Motor neuron (in vitro differentiated cells): ENCODE results near the gene FER1L5. TPM values are rescaled to one million over a fixed set of nuclear protein-coding genes. Genes with fewer than 3 reads are reported as not detected.
A peak's percentile ranks its signal among the peaks of the same experiment; 100 is the strongest.

Experiments
- ATAC-seq, 8 experiments: fragments of 200-7000 bp; cut with Tn5 transposase; replicated peaks in 6 of 8; 2 replicates each; pipeline ENCODE4 v1.8.0; 2021; ENCODE audit warnings: mild to moderate bottlenecking in 8 of 8, moderate library complexity in 8 of 8
- H3K27ac ChIP-seq, 2 donors: fragments of 250-450 bp; sonication (Bioruptor Pico); 2 replicates each; pipeline ENCODE4 v1.9.0; 2021; ENCODE audit warnings: antibody characterized with exemption in 2 of 2, mild to moderate bottlenecking in 2 of 2, moderate library complexity in 1 of 2
- H3K4me1 ChIP-seq, 2 donors: fragments of 250-450 bp; sonication (Bioruptor Pico); replicated peaks in 1 of 2; 2 replicates each; pipeline ENCODE4 v1.6.1; 2021; ENCODE audit warnings: antibody characterized with exemption in 2 of 2, mild to moderate bottlenecking in 2 of 2, moderate library complexity in 1 of 2
- H3K4me3 ChIP-seq, 5 donors: fragments of 250-450 bp; sonication (Bioruptor Pico); 2 replicates each; pipeline ENCODE4 v1.9.0; 2021; ENCODE audit warnings: antibody characterized with exemption in 5 of 5, mild to moderate bottlenecking in 5 of 5, moderate library complexity in 4 of 5
- WGBS, 10 experiments: fragments of 450-650 bp; shearing (Covaris generic); methylation state at CpG; one replicate each; pipeline ENCODE4 v1.0.0; 2022; 5-methylcytosine and 5-hydroxymethylcytosine counted together
- in situ Hi-C, 9 experiments: fragments of 400-800 bp; cut with MboI; loops; one replicate each; pipeline ENCODE4 v1.15.0; 2021; ENCODE audit warnings: low sequenced_read_pairs in 9 of 9, low pct_unique_long_range_greater_than_20kb in 2 of 9; ENCODE audit not compliant: unreplicated experiment in 9 of 9
- total RNA-seq, 8 experiments: library from RNA; unstranded; fragments of 300-600 nt; gene quantifications; 2 replicates each; pipeline versions ENCODE4 v1.2.3 to v1.2.4, GENCODE V29; 2022

Gene FER1L5
- total RNA-seq, 8 experiments from 2014 or later = 0.07 to 0.73 (median 0.31) TPM

DNA sequence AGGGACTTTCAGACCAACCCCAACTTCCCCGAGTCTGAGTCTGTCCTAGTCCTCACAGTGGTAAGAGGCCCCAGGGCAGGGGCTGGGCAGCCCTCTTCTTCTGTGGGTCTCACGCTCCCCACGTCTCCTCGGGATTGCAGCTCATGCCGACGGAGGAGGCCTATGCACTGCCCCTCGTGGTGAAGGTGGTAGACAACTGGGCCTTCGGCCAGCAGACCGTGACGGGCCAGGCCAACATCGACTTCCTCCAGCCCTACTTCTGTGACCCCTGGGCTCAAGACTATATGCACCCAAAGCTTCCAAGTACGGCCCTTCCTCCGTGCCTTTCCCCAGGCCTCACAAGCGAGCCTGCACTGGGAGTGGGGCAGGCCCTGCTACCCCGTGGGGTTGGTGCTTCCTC lies 53.0 kb downstream of the FER1L5 start:
- H3K4me1 ChIP-seq = peaks cover 0 to 3% of the 10 kb centered on the region in 2 donors
- no peak for ATAC-seq
- in situ Hi-C loops = loop anchor here in 1 of 9 experiments (25.0 kb wide), 1 partner anchor 108 kb away; no protein-coding TSS in a partner anchor
- WGBS, 10 experiments = 0 to 100% methylated on average over 1 of the region's 15 CpGs; no CpG with 5 or more reads in 8 of the 10 experiments
- no peak overlapping the region for H3K27ac ChIP-seq
- H3K4me3 ChIP-seq = no peak overlapping the region

DNA sequence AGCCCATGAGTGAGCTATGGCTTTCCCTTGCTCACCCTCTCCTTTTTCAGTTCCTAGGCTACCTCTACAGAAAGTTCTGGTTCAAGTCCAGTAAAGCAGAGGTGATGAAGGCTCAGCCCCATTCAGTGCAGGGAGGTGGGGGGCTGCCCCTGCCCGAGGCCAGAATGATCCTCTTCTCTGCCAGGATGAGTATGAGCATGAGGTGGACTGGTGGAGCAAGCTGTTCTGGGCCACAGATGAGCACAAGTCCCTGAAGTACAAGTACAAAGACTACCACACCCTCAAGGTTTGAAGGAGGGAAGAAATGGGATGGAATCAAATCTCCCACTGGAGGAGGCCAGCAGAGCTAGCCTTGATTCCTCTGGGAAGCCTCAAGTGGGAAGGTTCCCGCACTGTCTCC lies 54.9 kb downstream of the FER1L5 start:
- in situ Hi-C loops = loop anchor here in 1 of 9 experiments (25.0 kb wide), 1 partner anchor 110 kb away; no protein-coding TSS in a partner anchor
- Histone ChIP-seq H3K27ac (no peak overlapping the region), H3K4me1 (peaks cover 0 to 3% of the 10 kb centered on the region in 2 donors), H3K4me3 (no peak overlapping the region)
- peak in 1 of 8 experiments; percentile 31 for ATAC-seq
- WGBS, 10 experiments = 0 to 100% (median 80%) methylated on average over 1 of the region's 2 CpGs; no CpG with 5 or more reads in 5 of the 10 experiments

DNA sequence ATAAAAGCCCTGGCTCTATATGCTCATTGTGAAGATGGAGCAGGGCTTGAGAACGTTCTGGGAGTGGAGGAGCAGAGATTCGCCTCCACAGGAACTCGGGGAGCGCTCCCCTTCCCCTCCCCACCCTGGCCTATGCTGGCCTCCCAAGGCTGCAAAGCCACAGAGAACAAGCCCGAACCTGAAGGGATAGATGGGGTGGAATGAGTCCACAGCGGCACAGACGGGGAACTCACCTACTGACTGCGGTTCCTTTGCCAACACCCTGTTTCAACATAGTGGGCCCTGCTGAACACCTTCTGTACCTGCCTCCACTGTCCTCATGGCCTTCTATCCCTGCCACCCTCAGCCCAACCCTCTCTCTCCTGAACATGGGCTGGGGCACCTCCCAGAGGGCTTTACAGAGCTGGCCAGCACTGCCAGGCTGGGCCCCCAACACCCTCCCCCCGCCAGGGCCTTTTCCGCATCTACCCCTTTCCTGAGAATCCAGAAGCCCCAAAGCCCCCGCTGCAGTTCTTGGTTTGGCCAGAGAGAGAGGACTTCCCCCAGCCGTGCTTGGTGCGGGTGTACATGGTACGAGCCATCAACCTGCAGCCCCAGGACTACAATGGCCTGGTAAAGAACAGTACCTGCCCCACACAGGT lies 55.8 kb downstream of the FER1L5 start:
- no CpG with 5 or more reads among the region's 14 CpGs for WGBS, 10 experiments
- H3K4me1 ChIP-seq = peaks cover 0 to 3% of the 10 kb centered on the region in 2 donors
- no peak overlapping the region for H3K27ac ChIP-seq
- in situ Hi-C loops = loop anchor here in 1 of 9 experiments (25.0 kb wide), 1 partner anchor 111 kb away; no protein-coding TSS in a partner anchor
- ATAC-seq = no peak
- H3K4me3 ChIP-seq = no peak overlapping the region

DNA sequence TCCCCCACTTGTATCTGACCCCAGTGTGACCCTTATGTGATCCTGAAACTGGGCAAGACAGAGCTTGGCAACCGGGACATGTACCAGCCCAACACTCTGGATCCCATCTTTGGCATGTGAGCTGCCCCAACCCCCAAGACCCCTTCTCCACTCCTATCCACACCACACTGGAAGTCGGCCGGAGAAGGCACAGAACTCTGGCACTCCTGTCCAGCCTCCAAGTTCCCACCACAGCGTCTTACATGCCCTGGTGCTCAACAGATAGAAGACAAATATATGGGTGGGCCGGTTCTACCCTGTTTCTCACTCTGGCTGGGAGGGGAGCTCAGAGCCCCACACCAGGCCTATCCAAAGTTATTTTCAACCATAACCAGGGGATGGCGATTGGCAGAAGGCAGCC lies 56.5 kb downstream of the FER1L5 start:
- Histone ChIP-seq H3K4me1 (peaks cover 0 to 3% of the 10 kb centered on the region in 2 donors), H3K4me3 (no peak overlapping the region), H3K27ac (no peak overlapping the region)
- no peak for ATAC-seq
- 80 to 87% methylated on average over 3 to 4 of the region's 6 CpGs; no CpG with 5 or more reads in 8 of the 10 experiments for WGBS, 10 experiments
- in situ Hi-C loops = loop anchor here in 1 of 9 experiments (25.0 kb wide), 1 partner anchor 112 kb away; no protein-coding TSS in a partner anchor

DNA sequence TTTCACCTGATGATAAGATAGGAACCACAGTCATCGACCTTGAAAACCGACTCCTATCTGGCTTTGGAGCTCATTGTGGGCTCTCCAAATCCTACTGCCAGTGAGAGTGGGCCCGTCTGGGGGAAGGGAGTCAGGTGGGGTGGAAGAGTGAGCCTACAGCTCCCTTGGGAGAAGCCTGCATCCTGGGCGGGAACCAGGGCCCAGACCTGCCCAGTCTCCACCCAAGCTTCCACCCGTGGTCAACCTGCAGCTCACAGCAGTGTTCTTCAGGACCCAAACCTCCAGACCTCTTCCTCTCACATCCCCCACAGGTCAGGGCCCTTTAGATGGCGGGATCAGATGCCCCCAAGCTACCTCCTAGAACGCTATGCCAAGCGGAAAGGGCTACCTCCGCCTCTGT lies 57.1 kb downstream of the FER1L5 start:
- in situ Hi-C loops = loop anchor here in 1 of 9 experiments (25.0 kb wide), 1 partner anchor 112 kb away; no protein-coding TSS in a partner anchor
- Histone ChIP-seq H3K4me3 (no peak overlapping the region), H3K4me1 (peaks cover 0 to 3% of the 10 kb centered on the region in 2 donors), H3K27ac (no peak overlapping the region)
- WGBS, 10 experiments = 45 to 100% (median 90%) methylated on average over 1 to 4 of the region's 9 CpGs; no CpG with 5 or more reads in 2 of the 10 experiments
- ATAC-seq = no peak

DNA sequence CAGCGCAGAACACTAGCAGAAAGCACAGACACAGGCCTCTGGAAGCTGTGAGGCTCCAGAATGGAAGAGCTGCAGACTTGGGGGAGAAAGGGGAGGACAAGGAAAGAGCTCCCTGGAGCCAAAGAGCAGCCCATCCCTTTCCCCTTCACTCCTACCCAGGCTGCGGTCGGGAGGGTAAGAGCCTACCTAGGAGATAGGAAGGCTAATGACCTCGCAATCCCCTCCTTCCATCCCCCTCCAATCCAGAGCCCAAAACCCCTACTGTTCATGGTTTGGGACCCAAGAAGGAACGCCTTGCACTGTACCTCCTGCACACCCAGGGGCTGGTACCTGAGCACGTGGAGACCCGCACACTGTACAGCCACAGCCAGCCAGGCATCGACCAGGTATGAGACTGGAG lies 57.5 kb downstream of the FER1L5 start:
- Histone ChIP-seq H3K4me3 (no peak overlapping the region), H3K4me1 (no peaks in the 10 kb centered on the region), H3K27ac (no peak overlapping the region)
- WGBS, 10 experiments = 88 to 98% (median 96%) methylated on average over 1 to 6 of the region's 8 CpGs; no CpG with 5 or more reads in 7 of the 10 experiments
- ATAC-seq = no peak
- in situ Hi-C loops = no loop called here

DNA sequence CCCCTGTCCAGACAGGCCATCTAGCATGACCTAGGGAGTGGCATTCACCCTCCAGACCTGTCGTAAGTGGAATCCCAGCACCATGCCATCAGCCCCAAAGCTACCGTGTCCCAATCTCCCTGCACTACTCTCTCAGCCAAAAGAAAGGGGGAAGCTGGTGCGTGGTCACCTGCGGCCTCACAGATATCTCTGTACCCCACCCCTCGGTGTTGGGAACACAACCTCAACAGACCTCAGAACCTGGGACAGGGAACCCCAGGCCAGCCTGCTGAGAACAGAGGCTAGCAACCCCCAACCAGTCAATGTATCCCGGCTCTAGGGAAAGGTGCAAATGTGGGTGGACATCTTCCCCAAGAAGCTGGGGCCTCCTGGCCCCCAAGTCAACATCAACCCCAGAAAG lies 59.1 kb downstream of the FER1L5 start:
- in situ Hi-C loops = no loop called here
- no peak overlapping the region for H3K27ac ChIP-seq
- no peak for ATAC-seq
- H3K4me3 ChIP-seq = no peak overlapping the region
- no peaks in the 10 kb centered on the region for H3K4me1 ChIP-seq
- WGBS, 10 experiments = 33 to 100% (median 90%) methylated on average over 1 to 6 of the region's 6 CpGs; no CpG with 5 or more reads in 3 of the 10 experiments

DNA sequence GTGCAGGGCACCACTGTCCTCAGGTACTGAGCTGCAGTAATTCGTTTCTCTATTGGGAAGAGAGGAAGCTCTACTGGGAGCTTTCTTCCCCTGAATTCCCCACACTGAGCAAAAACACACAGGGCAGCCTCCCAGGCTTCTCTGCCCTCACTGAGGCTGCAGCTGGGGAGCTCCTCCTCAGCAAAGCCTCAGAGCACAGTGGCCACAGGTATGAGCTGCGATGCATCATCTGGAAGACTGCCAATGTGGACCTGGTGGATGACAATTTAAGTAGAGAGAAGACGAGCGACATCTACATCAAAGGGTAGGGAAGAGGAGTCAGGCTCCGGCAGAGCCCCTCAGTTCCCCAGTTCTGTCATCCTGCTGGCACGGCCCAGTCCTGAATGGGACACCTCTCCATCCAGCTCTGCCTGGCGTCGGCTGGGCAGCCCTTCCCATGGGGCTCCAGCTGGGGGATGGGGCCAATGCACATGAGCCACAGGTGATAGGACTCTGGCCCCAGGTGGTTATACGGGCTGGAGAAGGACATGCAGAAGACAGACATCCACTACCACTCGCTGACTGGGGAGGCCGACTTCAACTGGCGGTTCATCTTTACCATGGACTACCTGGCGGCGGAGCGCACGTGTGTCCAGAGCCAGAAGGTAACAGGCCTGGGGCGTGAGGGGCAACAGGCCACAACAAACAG lies 59.7 kb downstream of the FER1L5 start:
- ATAC-seq = no peak
- WGBS, 10 experiments = 89 to 93% (median 91%) methylated on average over 2 to 9 of the region's 17 CpGs; no CpG with 5 or more reads in 6 of the 10 experiments
- Histone ChIP-seq H3K27ac (no peak overlapping the region), H3K4me1 (no peaks in the 10 kb centered on the region), H3K4me3 (no peak overlapping the region)
- in situ Hi-C loops = no loop called here

DNA sequence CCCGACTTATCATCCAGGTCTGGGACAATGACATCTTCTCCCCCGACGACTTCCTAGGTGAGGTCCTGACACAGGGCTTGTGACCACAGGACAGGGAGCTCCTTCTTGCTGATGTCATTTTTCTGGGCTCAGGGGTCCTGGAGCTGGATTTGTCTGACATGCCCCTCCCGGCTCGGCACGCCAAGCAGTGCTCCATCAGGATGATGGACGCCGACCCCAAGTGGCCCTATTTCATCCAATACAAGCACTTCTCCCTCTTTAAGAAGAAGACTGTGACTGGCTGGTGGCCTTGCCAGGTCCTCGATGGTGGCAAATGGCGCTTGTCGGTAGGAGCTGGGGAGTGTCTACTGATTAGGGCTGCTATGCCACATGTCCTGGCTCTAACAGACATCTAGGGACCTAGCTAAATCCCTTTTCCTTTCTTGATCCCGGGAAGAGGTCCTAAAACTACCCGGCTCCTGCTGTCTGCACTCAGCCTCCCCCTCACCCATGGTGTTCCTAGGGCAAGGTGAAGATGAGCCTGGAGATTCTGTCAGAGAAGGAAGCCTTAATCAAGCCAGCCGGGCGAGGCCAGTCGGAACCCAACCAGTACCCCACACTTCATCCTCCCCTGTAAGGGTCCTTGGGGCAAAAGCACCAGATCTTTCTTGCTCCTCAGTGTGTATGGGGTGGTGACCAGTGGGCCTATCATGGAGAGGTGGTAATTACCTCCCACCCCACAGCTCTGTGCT lies 60.6 kb downstream of the FER1L5 start:
- ATAC-seq = no peak
- Histone ChIP-seq H3K4me1 (no peaks in the 10 kb centered on the region), H3K4me3 (no peak overlapping the region), H3K27ac (no peak overlapping the region)
- in situ Hi-C loops = no loop called here
- 73 to 100% (median 93%) methylated on average over 1 to 9 of the region's 16 CpGs; no CpG with 5 or more reads in 1 of the 10 experiments for WGBS, 10 experiments

DNA sequence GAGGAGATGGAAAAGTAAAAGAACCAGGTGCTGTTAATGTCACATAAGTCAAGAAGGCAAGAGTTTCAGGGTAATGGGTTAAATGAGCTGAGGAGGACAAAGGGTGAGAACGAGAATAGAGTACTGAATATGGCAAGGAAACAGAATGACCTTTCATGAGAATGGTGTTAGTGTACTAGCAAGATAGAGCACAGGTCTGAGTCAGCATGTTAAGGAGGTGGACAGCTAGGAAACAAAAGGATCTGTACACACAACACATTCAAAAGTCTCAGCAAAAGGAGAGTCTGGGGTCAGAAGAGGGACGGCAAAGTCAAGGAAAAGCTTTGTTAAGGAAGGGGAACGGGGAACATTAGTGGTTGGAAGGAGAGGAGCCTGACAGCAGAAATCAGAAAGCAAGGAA lies 68.4 kb downstream of the FER1L5 start:
- no peaks in the 10 kb centered on the region for H3K4me1 ChIP-seq
- in situ Hi-C loops = no loop called here
- ATAC-seq = no peak
- H3K27ac ChIP-seq = no peak overlapping the region
- H3K4me3 ChIP-seq = no peak overlapping the region
- 40 to 100% (median 74%) methylated on average over 1 to 3 of the region's 3 CpGs; no CpG with 5 or more reads in 1 of the 10 experiments for WGBS, 10 experiments

DNA sequence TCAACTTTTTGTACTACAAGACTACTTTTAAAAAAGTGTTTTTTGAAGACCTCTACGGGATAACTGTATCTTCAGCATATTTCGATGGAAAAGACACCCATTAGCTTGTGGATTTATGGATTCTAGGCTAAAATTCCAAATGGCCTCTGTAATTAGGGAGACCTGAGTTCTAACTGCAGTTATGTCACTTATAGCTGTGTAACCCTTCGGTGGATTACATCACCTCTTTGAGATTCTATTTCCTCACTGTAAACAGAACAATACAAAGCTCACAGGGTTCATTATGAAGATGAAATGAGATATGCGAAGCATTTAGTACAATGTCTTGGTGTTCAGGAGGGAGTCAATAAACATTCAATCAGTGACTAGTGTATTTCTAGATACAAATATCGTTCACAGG lies 73.1 kb downstream of the FER1L5 start:
- in situ Hi-C loops = no loop called here
- H3K4me3 ChIP-seq = no peak overlapping the region
- peak in 3 of 8 experiments; percentile 29 to 65 (median 53) for ATAC-seq
- 80 to 100% (median 97%) methylated on average over 1 to 5 of the region's 5 CpGs for WGBS, 10 experiments
- H3K27ac ChIP-seq = no peak overlapping the region
- H3K4me1 ChIP-seq = no peaks in the 10 kb centered on the region

DNA sequence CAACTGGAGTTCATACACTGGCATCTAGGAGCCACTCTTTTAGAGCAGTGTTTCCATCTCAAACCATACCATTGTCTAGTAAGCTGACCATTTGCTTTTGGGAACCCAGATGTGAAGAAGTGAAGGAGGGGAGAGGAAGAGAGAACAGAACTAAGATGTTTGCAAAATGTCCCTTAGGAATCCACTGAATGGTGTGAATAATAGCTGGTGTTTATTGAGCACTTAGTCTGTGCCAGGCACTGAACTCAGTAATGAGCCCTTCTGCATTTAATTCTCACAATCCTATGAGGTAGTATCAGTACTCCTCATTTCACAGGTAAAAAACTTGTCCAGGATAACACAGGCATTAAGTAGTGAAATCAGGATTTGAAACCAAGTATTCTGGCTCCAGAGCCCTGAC lies 73.8 kb downstream of the FER1L5 start:
- Histone ChIP-seq H3K4me1 (no peaks in the 10 kb centered on the region), H3K27ac (no peak overlapping the region), H3K4me3 (no peak overlapping the region)
- no peak for ATAC-seq
- in situ Hi-C loops = no loop called here

DNA sequence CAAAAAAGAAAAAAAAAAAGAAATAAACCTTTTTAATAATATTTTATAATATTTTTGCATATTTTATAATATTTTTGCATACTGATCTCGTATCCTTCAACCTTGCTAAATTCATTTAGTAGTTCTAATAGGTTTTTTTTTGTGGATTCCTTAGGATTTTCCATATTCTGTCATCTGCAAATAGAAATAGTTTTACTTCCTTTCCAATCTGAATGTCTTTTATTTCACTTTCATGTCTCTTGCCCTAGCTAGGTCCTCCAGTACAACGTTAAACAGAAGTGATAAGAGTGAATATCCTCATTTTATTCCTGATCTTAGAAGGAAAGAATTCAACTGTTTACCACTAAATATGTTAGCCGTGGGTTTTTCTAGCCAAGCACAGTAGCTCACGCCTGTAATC lies 83.6 kb downstream of the FER1L5 start:
- no peak for ATAC-seq
- Histone ChIP-seq H3K4me1 (no peaks in the 10 kb centered on the region), H3K27ac (no peak overlapping the region), H3K4me3 (no peak overlapping the region)
- 77 to 100% (median 94%) methylated on average over 1 to 4 of the region's 4 CpGs for WGBS, 10 experiments
- in situ Hi-C loops = no loop called here
